ENCODE results near the gene WNT7A. TPM values are rescaled to one million over a fixed set of nuclear protein-coding genes. Genes with fewer than 3 reads are reported as not detected.

The WNT7A gene
- total RNA-seq, 2 donors from 2014 or later = 0.11 TPM; not detected in 1

DNA sequence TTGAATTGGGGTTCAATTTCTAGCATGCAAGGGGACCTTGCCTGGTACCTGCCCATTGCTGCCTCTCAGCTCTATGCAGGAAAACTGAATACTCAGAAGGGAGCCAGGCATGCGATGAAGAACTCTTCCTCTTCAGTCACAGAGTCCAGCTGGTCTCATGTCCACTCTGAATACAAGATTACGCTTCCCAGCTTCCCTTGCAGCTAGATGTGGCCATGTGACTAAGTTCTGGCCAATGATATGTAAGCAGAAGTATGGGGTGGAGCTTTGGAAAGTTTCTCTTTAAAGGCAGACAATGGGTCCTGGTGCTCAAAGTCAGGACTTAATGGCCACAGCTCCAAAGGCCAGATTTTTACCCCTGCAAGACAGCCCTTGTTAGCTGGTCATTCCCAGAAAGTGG lies 9.0 kb downstream of the WNT7A start:
- Histone ChIP-seq H3K36me3 (no peaks in the 10 kb centered on the region), H3K27me3 (replicated peaks; ENCODE audit: insufficient read depth) (no peaks in the 10 kb centered on the region), H3K27ac (no peak overlapping the region), H3K4me1 (replicated peaks) (no peaks in the 10 kb centered on the region), H3K4me3 (no peak overlapping the region), H3K9me3 (no peaks in the 10 kb centered on the region)
- DNase-seq (ENCODE audit: low spot score) = no peak
- 100% methylated on average over 2 of the region's 2 CpGs for WGBS
- no peak for TF ChIP-seq POLR2A (IDR thresholded peaks at IDR 0.05)
- no peak for TF ChIP-seq POLR2AphosphoS5 (IDR thresholded peaks at IDR 0.05)
- TF ChIP-seq, protein P1, sequence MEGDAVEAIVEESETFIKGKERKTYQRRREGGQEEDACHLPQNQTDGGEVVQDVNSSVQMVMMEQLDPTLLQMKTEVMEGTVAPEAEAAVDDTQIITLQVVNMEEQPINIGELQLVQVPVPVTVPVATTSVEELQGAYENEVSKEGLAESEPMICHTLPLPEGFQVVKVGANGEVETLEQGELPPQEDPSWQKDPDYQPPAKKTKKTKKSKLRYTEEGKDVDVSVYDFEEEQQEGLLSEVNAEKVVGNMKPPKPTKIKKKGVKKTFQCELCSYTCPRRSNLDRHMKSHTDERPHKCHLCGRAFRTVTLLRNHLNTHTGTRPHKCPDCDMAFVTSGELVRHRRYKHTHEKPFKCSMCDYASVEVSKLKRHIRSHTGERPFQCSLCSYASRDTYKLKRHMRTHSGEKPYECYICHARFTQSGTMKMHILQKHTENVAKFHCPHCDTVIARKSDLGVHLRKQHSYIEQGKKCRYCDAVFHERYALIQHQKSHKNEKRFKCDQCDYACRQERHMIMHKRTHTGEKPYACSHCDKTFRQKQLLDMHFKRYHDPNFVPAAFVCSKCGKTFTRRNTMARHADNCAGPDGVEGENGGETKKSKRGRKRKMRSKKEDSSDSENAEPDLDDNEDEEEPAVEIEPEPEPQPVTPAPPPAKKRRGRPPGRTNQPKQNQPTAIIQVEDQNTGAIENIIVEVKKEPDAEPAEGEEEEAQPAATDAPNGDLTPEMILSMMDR (IDR thresholded peaks at IDR 0.05) = no peak
- intact Hi-C loops (cut with DNase I) = no loop called here

DNA sequence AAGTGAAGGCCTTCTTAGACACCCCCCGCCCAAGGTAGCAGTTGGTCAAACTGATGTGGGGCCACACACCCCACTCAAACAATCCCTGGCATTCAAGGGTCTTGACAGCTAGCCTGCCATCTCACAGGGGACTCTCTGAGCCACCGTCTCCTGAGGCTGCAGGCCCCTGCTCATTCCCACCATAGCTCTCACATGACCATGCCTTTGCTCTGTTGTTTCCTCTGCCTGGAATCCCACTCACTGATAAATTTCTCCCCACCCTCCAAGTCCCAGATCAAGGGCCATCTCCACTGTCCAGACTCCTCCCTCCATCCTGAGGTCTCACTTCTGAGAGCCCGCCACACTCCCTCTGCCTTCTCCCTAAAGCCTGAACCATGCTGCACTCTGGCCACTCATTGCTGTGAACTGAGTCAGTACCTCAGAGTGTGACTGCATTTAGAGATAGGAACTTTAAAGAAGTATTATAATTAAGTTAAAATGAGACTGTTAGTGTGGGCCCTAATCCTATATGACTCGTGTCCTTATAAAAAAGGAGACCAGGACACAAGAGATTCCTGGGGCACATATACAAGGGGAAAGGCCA lies 10.0 kb downstream of the WNT7A start:
- no peaks in the 10 kb centered on the region for H3K36me3 ChIP-seq
- no peak overlapping the region for H3K4me3 ChIP-seq
- H3K27ac ChIP-seq = no peak overlapping the region
- H3K9me3 ChIP-seq = no peaks in the 10 kb centered on the region
- H3K27me3 ChIP-seq (replicated peaks; ENCODE audit: insufficient read depth) = no peaks in the 10 kb centered on the region
- TF ChIP-seq, protein P1 (IDR thresholded peaks at IDR 0.05) = no peak
- TF ChIP-seq POLR2A (IDR thresholded peaks at IDR 0.05) (no peak), POLR2AphosphoS5 (IDR thresholded peaks at IDR 0.05) (no peak)
- intact Hi-C loops (cut with DNase I) = no loop called here
- no peak for DNase-seq (ENCODE audit: low spot score)
- 80% methylated on average over 4 of the region's 4 CpGs for WGBS
- H3K4me1 ChIP-seq (replicated peaks) = no peaks in the 10 kb centered on the region

DNA sequence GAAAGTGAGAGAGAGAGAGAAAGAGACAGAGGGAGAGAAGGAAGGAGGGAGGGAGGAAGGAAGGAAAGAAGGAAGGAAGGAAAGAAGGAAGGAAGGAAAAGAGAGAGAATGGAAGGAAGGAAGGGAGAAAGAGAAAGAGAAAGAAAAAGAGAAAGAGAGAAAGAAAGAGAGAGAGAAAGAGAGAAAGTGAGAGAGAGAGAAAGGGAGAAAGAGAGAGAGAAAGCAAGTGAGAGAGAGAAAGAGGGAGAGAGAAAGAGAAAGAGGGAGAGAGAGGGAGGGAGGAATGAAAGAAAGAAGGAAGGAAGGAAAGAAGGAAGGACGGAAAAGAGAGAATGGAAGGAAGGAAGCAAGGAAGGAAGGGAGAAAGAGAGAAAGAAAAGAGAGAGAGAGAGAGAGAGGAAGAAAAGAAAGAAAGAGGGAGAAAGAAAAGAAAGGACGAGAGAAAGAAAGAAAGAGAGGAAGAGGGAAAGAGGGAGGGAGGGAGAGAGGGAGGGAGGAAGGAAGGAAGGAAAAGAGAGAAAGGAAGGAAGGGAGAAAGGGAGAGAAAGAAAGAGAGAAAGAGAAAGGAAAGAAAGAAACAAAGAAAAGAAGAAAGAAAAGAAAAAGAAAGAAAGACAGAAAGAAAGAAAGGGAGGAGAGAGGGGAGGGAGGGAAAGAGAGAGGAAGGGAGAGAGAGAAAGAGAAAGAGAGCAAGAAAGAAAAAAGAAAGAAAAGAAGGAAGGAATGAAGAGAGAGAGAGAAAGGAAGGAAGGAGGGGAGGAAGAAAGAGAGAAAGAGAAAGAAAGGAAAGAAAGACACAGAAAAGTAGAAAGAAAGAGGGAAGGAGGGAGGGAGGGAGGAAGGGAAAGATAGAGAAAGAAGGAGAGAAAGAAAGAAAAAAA lies 10.8 kb downstream of the WNT7A start:
- TF ChIP-seq, protein P1 (IDR thresholded peaks at IDR 0.05) = no peak
- TF ChIP-seq POLR2A (IDR thresholded peaks at IDR 0.05) = no peak
- TF ChIP-seq POLR2AphosphoS5 (IDR thresholded peaks at IDR 0.05) = no peak
- H3K27me3 ChIP-seq (replicated peaks; ENCODE audit: insufficient read depth) = no peaks in the 10 kb centered on the region
- intact Hi-C loops (cut with DNase I) = no loop called here
- no peaks in the 10 kb centered on the region for H3K4me1 ChIP-seq (replicated peaks)
- H3K27ac ChIP-seq = no peak overlapping the region
- no peaks in the 10 kb centered on the region for H3K36me3 ChIP-seq
- no peak overlapping the region for H3K4me3 ChIP-seq
- no peaks in the 10 kb centered on the region for H3K9me3 ChIP-seq
- 43% methylated on average over 2 of the region's 2 CpGs for WGBS
- no peak for DNase-seq (ENCODE audit: low spot score)

DNA sequence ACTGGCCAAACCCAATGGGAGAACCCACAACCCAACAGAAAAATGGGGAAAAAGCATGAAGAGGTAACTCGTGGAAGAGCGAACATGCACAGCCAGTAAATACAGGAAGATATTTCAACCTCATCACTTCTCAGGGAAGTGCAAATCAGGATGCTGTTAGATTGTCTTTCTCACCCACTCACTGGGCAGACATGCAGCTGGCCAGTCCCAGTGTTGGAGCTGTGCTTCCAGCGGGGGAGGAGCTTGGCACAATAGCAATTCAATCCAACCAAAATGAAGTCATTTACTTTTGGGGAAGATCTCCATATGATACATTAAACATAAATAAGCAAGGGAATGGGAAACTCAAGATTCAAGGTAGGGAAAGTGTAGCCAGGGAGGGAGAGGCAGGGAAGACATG lies 12.1 kb downstream of the WNT7A start:
- Histone ChIP-seq H3K27me3 (replicated peaks; ENCODE audit: insufficient read depth) (no peaks in the 10 kb centered on the region), H3K36me3 (no peaks in the 10 kb centered on the region), H3K4me1 (replicated peaks) (no peaks in the 10 kb centered on the region), H3K9me3 (no peaks in the 10 kb centered on the region), H3K4me3 (no peak overlapping the region), H3K27ac (no peak overlapping the region)
- no peak for DNase-seq (ENCODE audit: low spot score)
- intact Hi-C loops (cut with DNase I) = no loop called here
- no peak for TF ChIP-seq POLR2AphosphoS5 (IDR thresholded peaks at IDR 0.05)
- TF ChIP-seq, protein P1 (IDR thresholded peaks at IDR 0.05) = no peak
- no peak for TF ChIP-seq POLR2A (IDR thresholded peaks at IDR 0.05)
- WGBS = 63% methylated on average over 3 of the region's 3 CpGs

Data from prostate gland (tissue), 2 donors.